GM12892 (cell line): ENCODE results near the gene RNMT.

Experiments
- DNase-seq: peaks from one replicate; pipeline ENCODE4 v3.0.0; 2011; ENCODE audit not compliant: insufficient read length
- FAIRE-seq: peaks from 2 replicates; lab custom pipeline; 2011; peaks lifted over from hg19 to GRCh38; lab: Jason Lieb, UNC
- POLR2A ChIP-seq: IDR thresholded peaks from 2 replicates; pipeline ENCODE4 v1.6.1; 2011; ENCODE audit warnings: low read depth, low read length, control low read depth
- POLR2AphosphoS5 ChIP-seq: IDR thresholded peaks from 2 replicates; pipeline ENCODE4 v1.6.1; 2011; ENCODE audit warnings: low read depth, low read length, control low read depth
- TAF1 ChIP-seq: IDR thresholded peaks from 2 replicates; pipeline ENCODE4 v1.6.1; 2011; ENCODE audit warnings: low read depth, mild to moderate bottlenecking, control low read depth, low read length, borderline replicate concordance

RNMT gene

GRCh38 chr18:13712400-13713131 lies 13.9 kb upstream of the RNMT start:
- no peak for FAIRE-seq

GRCh38 chr18:13713455-13714055 lies 12.9 kb upstream of the RNMT start:
- no peak for DNase-seq
- FAIRE-seq, result no peak
- TF ChIP-seq TAF1 (no peak), POLR2A (no peak), POLR2AphosphoS5 (no peak)

More at GRCh38 chr18:13712400-13713131, 13.9 kb upstream of the RNMT start:
- TF ChIP-seq POLR2AphosphoS5, result no peak
- no peak for TF ChIP-seq TAF1
- no peak for TF ChIP-seq POLR2A
- DNase-seq, result no peak

- FAIRE-seq (no peak), DNase-seq (no peak)
- TF ChIP-seq TAF1, result no peak
- no peak for TF ChIP-seq POLR2AphosphoS5
- no peak for TF ChIP-seq POLR2A
These were observed 11.1 kb upstream of the RNMT start for GRCh38 chr18:13715330-13715729.

GRCh38 chr18:13716916-13717315 lies 9.6 kb upstream of the RNMT start:
- FAIRE-seq, result no peak
- no peak for DNase-seq
- TF ChIP-seq POLR2AphosphoS5 (no peak), TAF1 (no peak)

GRCh38 chr18:13720123-13720522 lies 6.3 kb upstream of the RNMT start:
- DNase-seq, result no peak
- no peak for FAIRE-seq
- TF ChIP-seq POLR2A (no peak), POLR2AphosphoS5 (no peak), TAF1 (no peak)

GRCh38 chr18:13720847-13721246 lies 5.6 kb upstream of the RNMT start:
- DNase-seq (no peak), FAIRE-seq (no peak)
- TF ChIP-seq POLR2A (no peak), POLR2AphosphoS5 (no peak), TAF1 (no peak)

- FAIRE-seq (peak; percentile 76), DNase-seq (no peak)
- no peak for TF ChIP-seq POLR2AphosphoS5
- TF ChIP-seq TAF1, result no peak
- TF ChIP-seq POLR2A, result no peak
These were observed 774 bp upstream of the RNMT start for GRCh38 chr18:13725566-13726231.

- FAIRE-seq (no peak), DNase-seq (peak; percentile 12)
These were observed 479 bp downstream of the RNMT start for GRCh38 chr18:13726972-13727331.

GRCh38 chr18:13730481-13730880 lies 4.0 kb downstream of the RNMT start:
- DNase-seq (no peak), FAIRE-seq (peak; percentile 53)
- TF ChIP-seq POLR2AphosphoS5 (no peak), TAF1 (no peak), POLR2A (no peak)

More at GRCh38 chr18:13726972-13727331, 479 bp downstream of the RNMT start:
- TF ChIP-seq TAF1, result no peak
- TF ChIP-seq POLR2A, result no peak
- TF ChIP-seq POLR2AphosphoS5, result no peak; the same call in 1 of the 2 replicates

- TF ChIP-seq TAF1, result no peak
- no peak for TF ChIP-seq POLR2A
- no peak for TF ChIP-seq POLR2AphosphoS5
- FAIRE-seq (no peak), DNase-seq (no peak)
These were observed 9.2 kb downstream of the RNMT start for GRCh38 chr18:13735681-13736080.

GRCh38 chr18:13745696-13746095 lies 19.2 kb downstream of the RNMT start:
- no peak for TF ChIP-seq TAF1
- no peak for TF ChIP-seq POLR2AphosphoS5
- TF ChIP-seq POLR2A, result no peak
- DNase-seq (no peak), FAIRE-seq (no peak)
